ENCODE measurements around the gene ELOVL5.
"Not testable (repeated sequence)": the region's sequence is repeated elsewhere in the genome, so short reads cannot be mapped to it uniquely, and the experiment has no call there.

ELOVL5 gene

GRCh38 chr6:53328375-53328774 is 20.4 kb downstream of the ELOVL5 start:
- no peak for DNase-seq (ENCODE audit: low read depth in 2 of 2)

GRCh38 chr6:53327017-53327395 is 21.7 kb downstream of the ELOVL5 start:
- DNase-seq (ENCODE audit: low read depth in 2 of 2): no peak

- DNase-seq (ENCODE audit: low read depth in 2 of 2): no peak
These were observed 22.3 kb downstream of the ELOVL5 start for GRCh38 chr6:53326372-53327016.

GRCh38 chr6:53325785-53326184 is 23.0 kb downstream of the ELOVL5 start:
- no peak for DNase-seq (ENCODE audit: low read depth in 2 of 2)

- no peak for DNase-seq (ENCODE audit: low read depth in 2 of 2)
These were observed 26.3 kb downstream of the ELOVL5 start for GRCh38 chr6:53322188-53323029.

- no peak for DNase-seq (ENCODE audit: low read depth in 2 of 2)
These were observed 27.0 kb downstream of the ELOVL5 start for GRCh38 chr6:53321701-53322100.

GRCh38 chr6:53320964-53321363 is 27.8 kb downstream of the ELOVL5 start:
- no peak for DNase-seq (ENCODE audit: low read depth in 2 of 2)

- DNase-seq (ENCODE audit: low read depth in 2 of 2): no peak
These were observed 30.3 kb downstream of the ELOVL5 start for GRCh38 chr6:53318429-53318828.

- no peak for DNase-seq (ENCODE audit: low read depth in 2 of 2)
These were observed 30.9 kb downstream of the ELOVL5 start for GRCh38 chr6:53317861-53318260.

- not testable (repeated sequence) for DNase-seq (ENCODE audit: low read depth in 2 of 2)
These were observed 31.5 kb downstream of the ELOVL5 start for GRCh38 chr6:53317299-53317698.

- DNase-seq (ENCODE audit: low read depth in 2 of 2): no peak
These were observed 32.6 kb downstream of the ELOVL5 start for GRCh38 chr6:53316142-53316541.

GRCh38 chr6:53315086-53315724 is 33.5 kb downstream of the ELOVL5 start:
- no peak for DNase-seq (ENCODE audit: low read depth in 2 of 2)

GRCh38 chr6:53313784-53314400 is 34.9 kb downstream of the ELOVL5 start:
- no peak for DNase-seq (ENCODE audit: low read depth in 2 of 2)

GRCh38 chr6:53312355-53312754 is 36.4 kb downstream of the ELOVL5 start:
- no peak for DNase-seq (ENCODE audit: low read depth in 2 of 2)

GRCh38 chr6:53311586-53311935 is 37.2 kb downstream of the ELOVL5 start:
- no peak for DNase-seq (ENCODE audit: low read depth in 2 of 2)

- no peak for DNase-seq (ENCODE audit: low read depth in 2 of 2)
These were observed 37.8 kb downstream of the ELOVL5 start for GRCh38 chr6:53310771-53311585.

- DNase-seq (ENCODE audit: low read depth in 2 of 2): no peak
These were observed 38.8 kb downstream of the ELOVL5 start for GRCh38 chr6:53309901-53310300.

GRCh38 chr6:53309059-53309900 is 39.5 kb downstream of the ELOVL5 start:
- no peak for DNase-seq (ENCODE audit: low read depth in 2 of 2)

- DNase-seq (ENCODE audit: low read depth in 2 of 2): peak in 1 of 2 donors; percentile 25
These were observed 41.9 kb downstream of the ELOVL5 start for GRCh38 chr6:53306819-53307347.

GRCh38 chr6:53306217-53306616 is 42.5 kb downstream of the ELOVL5 start:
- not testable (repeated sequence) for DNase-seq (ENCODE audit: low read depth in 2 of 2)
